K562 (cell line): ENCODE measurements around the gene CISD3. TPM values are rescaled to one million over a fixed set of nuclear protein-coding genes. Genes with fewer than 3 reads are reported as not detected.

Experiments
- BCL6 ChIP-seq: fragments of 250-450 bp; sonication (Bioruptor Pico); IDR thresholded peaks from 2 replicates; pipeline ENCODE4 v1.4.0; 2020
- BRD9 ChIP-seq: fragments of 450-650 bp; IDR thresholded peaks from 2 replicates; pipeline ENCODE4 v1.6.1; 2018; ENCODE audit warnings: low read depth; ENCODE audit not compliant: partially characterized antibody
- CHD4 ChIP-seq: fragments of 200-600 bp; sonication (generic); IDR thresholded peaks from 3 replicates; pipeline ENCODE4 v1.6.1; 2012; ENCODE audit warnings: low read depth, mild to moderate bottlenecking, mixed read lengths, low read length, inconsistent platforms; ENCODE audit not compliant: insufficient read depth, insufficient replicate concordance, poor library complexity, severe bottlenecking
- COPS2 ChIP-seq: fragments of 450-650 bp; conservative IDR thresholded peaks from 2 replicates; pipeline ENCODE4 v1.6.1; 2016; ENCODE audit warnings: mild to moderate bottlenecking, moderate library complexity
- ETV6 ChIP-seq, 3 experiments: fragments of 150-350 bp in 1 of 3; sonication (generic) in 1 of 3; formaldehyde crosslinking in 1 of 3; IDR thresholded peaks; 2 replicates each; pipeline versions ENCODE4 v1.6.1 to v1.8.0; 2014 to 2022; ENCODE audit warnings: borderline replicate concordance in 2 of 3, low read depth in 2 of 3, antibody characterized with exemption in 1 of 3, low read length in 1 of 3, mild to moderate bottlenecking in 1 of 3, missing genetic modification reagents in 1 of 3
- FOXA1 ChIP-seq: fragments of 450-650 bp; IDR thresholded peaks from 2 replicates; pipeline ENCODE4 v1.6.1; 2016; ENCODE audit warnings: mild to moderate bottlenecking, borderline replicate concordance
- JUND ChIP-seq, 2 experiments: IDR thresholded peaks; 2 replicates in 1 of 2; 3 replicates in 1 of 2; pipeline ENCODE4 v1.6.1; 2011; ENCODE audit warnings: borderline replicate concordance in 2 of 2, low read depth in 2 of 2, low read length in 2 of 2, improper control_type of control experiment in 1 of 2, missing biosample characterization in 1 of 2, missing genetic modification characterization in 1 of 2, missing genetic modification reagents in 1 of 2
- KDM2B ChIP-seq: fragments of 250-450 bp; sonication (Bioruptor Pico); IDR thresholded peaks from 2 replicates; pipeline ENCODE4 v1.8.0; 2021; ENCODE audit warnings: mild to moderate bottlenecking, moderate library complexity
- MCM7 ChIP-seq, 2 experiments: fragments of 450-650 bp; IDR thresholded peaks; 2 replicates each; pipeline ENCODE4 v1.6.1; 2016 to 2018
- NFRKB ChIP-seq: fragments of 450-650 bp; IDR thresholded peaks from 2 replicates; pipeline ENCODE4 v1.6.1; 2016; ENCODE audit warnings: low read depth
- PHB ChIP-seq: fragments of 250-450 bp; sonication (Bioruptor Pico); IDR thresholded peaks from 2 replicates; pipeline ENCODE4 v1.5.0; 2021
- RCOR1 ChIP-seq, 2 experiments: IDR thresholded peaks; 2 replicates each; pipeline ENCODE4 v1.6.1; 2012; ENCODE audit warnings: low read depth in 2 of 2, low read length in 2 of 2, borderline replicate concordance in 1 of 2, improper control_type of control experiment in 1 of 2
- ZBTB5 ChIP-seq: fragments of 450-650 bp; IDR thresholded peaks from 2 replicates; pipeline ENCODE4 v1.6.1; 2017; ENCODE audit warnings: antibody characterized with exemption
- ZBTB7A ChIP-seq: IDR thresholded peaks from 2 replicates; pipeline ENCODE4 v1.6.1; 2011; ENCODE audit warnings: low read depth, mild to moderate bottlenecking, low read length, moderate library complexity, borderline replicate concordance; ENCODE audit not compliant: control insufficient read depth
- ZNF217 ChIP-seq: sonication (generic); formaldehyde crosslinking; IDR thresholded peaks from 2 replicates; pipeline ENCODE4 v1.8.0; 2022; ENCODE audit warnings: mild to moderate bottlenecking, missing genetic modification reagents
- ZNF274 ChIP-seq: IDR thresholded peaks from 2 replicates; pipeline ENCODE4 v1.6.1; 2011; ENCODE audit warnings: low read depth, mild to moderate bottlenecking, low read length, moderate library complexity, borderline replicate concordance
- ZNF79 ChIP-seq: fragments of 250-450 bp; sonication (Bioruptor Pico); IDR thresholded peaks from 2 replicates; pipeline ENCODE4 v1.4.0; 2020; ENCODE audit warnings: low read depth, mild to moderate bottlenecking, moderate library complexity
- polyA plus RNA-seq, 8 experiments: library from polyadenylated mRNA; depleted of rRNA in 4 of 8; stranded (reverse) in 5 of 8; unstranded in 3 of 8; fragments of >200 nt; fragmentation: Nextera tagmentation in 2 of 8; fragmentation: Illumina TruSeq in 1 of 8; extraction: Ambion mirVana in 2 of 8; extraction: Trizol in 1 of 8; gene quantifications; 2 replicates each; pipeline versions ENCODE4 v1.2.1 to v1.2.3, GENCODE V29; 2011 to 2014; ENCODE audit warnings: inconsistent platforms in 1 of 8, missing spikeins in 1 of 8
- total RNA-seq, 7 experiments: library from RNA; depleted of rRNA in 6 of 7; stranded (reverse); fragments of >200 nt in 6 of 7; fragmentation: Illumina TruSeq in 2 of 7; extraction: Trizol in 2 of 7; gene quantifications; 2 replicates each; pipeline versions ENCODE4 v1.2.1 to v1.2.3, GENCODE V29; 2011 to 2021; ENCODE audit warnings: low replicate concordance in 1 of 7
- TF ChIP-seq, protein P1 (sequence below): fragments of 450-650 bp; formaldehyde crosslinking; IDR thresholded peaks from 2 replicates; pipeline ENCODE4 v1.4.0; 2022; ENCODE audit warnings: missing genetic modification characterization
- TF ChIP-seq, protein P2 (sequence below): sonication (generic); formaldehyde crosslinking; IDR thresholded peaks from 2 replicates; pipeline ENCODE4 v1.8.0; 2022; ENCODE audit warnings: missing genetic modification reagents, mild to moderate bottlenecking, moderate library complexity, borderline replicate concordance
- TF ChIP-seq, protein P3 (sequence below): sonication (generic); formaldehyde crosslinking; IDR thresholded peaks from 2 replicates; pipeline ENCODE4 v1.4.0; 2020; ENCODE audit warnings: mild to moderate bottlenecking, missing genetic modification reagents

The CISD3 gene
- total and polyA plus RNA-seq, 9 of the 15 experiments (the other 6 are each of a cell fraction or from before 2014, with no cell fraction given): 5.0 to 60.7 (median 15.7) TPM

GRCh38 chr17:38702166-38702915 is 27.8 kb upstream of the CISD3 start (continued):
- TF ChIP-seq KDM2B (CRISPR knock-in tag) (0 out of 2 replicates have a peak, but pooled peaks have one; percentile 74), ETV6 (IDR thresholded peaks at IDR 0.05; ENCODE audit: borderline replicate concordance in 1 of 2, low read depth in 2 of 2, low read length in 1 of 2) (peak in 1 of 2 experiments; percentile 78; a peak in 1 of 4 replicates), ETV6 (CRISPR knock-in tag; IDR thresholded peaks at IDR 0.05; ENCODE audit: borderline replicate concordance) (no peak), CHD4 (no peak), RCOR1 (IDR thresholded peaks at IDR 0.05; ENCODE audit: borderline replicate concordance in 1 of 2, low read depth in 2 of 2, low read length in 2 of 2) (peak in 1 of 2 experiments; percentile 24; a peak in 1 of 4 replicates), PHB (CRISPR knock-in tag) (no peak), ZBTB7A (0 out of 2 replicates have a peak, but pooled peaks have one; percentile 5), BRD9 (peak; percentile 34), ZNF217 (no peak), ZNF274 (no peak), COPS2 (no peak), MCM7 (IDR thresholded peaks at IDR 0.05) (no peak), ZBTB5 (0 out of 2 replicates have a peak, but pooled peaks have one; percentile 19), NFRKB (peak; percentile 44; the same call in 1 of the 2 replicates), FOXA1 (no peak), ZNF79 (CRISPR knock-in tag) (no peak), JUND (IDR thresholded peaks at IDR 0.05; ENCODE audit: borderline replicate concordance, low read depth, low read length) (0 out of 2 replicates have a peak, but pooled peaks have one; percentile 4), JUND (tag; IDR thresholded peaks at IDR 0.05; ENCODE audit: borderline replicate concordance, low read depth, low read length) (peak; percentile 29; the same call in 1 of the 3 replicates), BCL6 (CRISPR knock-in tag) (no peak)
- TF ChIP-seq, protein P1, sequence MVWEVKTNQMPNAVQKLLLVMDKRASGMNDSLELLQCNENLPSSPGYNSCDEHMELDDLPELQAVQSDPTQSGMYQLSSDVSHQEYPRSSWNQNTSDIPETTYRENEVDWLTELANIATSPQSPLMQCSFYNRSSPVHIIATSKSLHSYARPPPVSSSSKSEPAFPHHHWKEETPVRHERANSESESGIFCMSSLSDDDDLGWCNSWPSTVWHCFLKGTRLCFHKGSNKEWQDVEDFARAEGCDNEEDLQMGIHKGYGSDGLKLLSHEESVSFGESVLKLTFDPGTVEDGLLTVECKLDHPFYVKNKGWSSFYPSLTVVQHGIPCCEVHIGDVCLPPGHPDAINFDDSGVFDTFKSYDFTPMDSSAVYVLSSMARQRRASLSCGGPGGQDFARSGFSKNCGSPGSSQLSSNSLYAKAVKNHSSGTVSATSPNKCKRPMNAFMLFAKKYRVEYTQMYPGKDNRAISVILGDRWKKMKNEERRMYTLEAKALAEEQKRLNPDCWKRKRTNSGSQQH (CRISPR knock-in tag): no peak
- TF ChIP-seq, protein P2, sequence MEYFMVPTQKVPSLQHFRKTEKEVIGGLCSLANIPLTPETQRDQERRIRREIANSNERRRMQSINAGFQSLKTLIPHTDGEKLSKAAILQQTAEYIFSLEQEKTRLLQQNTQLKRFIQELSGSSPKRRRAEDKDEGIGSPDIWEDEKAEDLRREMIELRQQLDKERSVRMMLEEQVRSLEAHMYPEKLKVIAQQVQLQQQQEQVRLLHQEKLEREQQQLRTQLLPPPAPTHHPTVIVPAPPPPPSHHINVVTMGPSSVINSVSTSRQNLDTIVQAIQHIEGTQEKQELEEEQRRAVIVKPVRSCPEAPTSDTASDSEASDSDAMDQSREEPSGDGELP (CRISPR knock-in tag): peak; percentile 9; the same call in 1 of the 2 replicates
- TF ChIP-seq, protein P3, sequence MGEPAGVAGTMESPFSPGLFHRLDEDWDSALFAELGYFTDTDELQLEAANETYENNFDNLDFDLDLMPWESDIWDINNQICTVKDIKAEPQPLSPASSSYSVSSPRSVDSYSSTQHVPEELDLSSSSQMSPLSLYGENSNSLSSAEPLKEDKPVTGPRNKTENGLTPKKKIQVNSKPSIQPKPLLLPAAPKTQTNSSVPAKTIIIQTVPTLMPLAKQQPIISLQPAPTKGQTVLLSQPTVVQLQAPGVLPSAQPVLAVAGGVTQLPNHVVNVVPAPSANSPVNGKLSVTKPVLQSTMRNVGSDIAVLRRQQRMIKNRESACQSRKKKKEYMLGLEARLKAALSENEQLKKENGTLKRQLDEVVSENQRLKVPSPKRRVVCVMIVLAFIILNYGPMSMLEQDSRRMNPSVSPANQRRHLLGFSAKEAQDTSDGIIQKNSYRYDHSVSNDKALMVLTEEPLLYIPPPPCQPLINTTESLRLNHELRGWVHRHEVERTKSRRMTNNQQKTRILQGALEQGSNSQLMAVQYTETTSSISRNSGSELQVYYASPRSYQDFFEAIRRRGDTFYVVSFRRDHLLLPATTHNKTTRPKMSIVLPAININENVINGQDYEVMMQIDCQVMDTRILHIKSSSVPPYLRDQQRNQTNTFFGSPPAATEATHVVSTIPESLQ (CRISPR knock-in tag): no peak
